Osteocyte (in vitro differentiated cells): ENCODE results near the gene TAPT1. TPM values are rescaled to one million over a fixed set of nuclear protein-coding genes. Genes with fewer than 3 reads are reported as not detected.

Source experiments
- DNase-seq: peaks from one replicate; pipeline ENCODE4 v3.0.0; 2021; ENCODE audit warnings: mixed read lengths; ENCODE audit not compliant: unreplicated experiment; ENCODE audit errors: extremely low spot score
- H3K27ac Mint-ChIP-seq: one replicate; pipeline ENCODE4 v1.8.0; 2021; ENCODE audit warnings: mild to moderate bottlenecking, mixed read lengths; ENCODE audit not compliant: unreplicated experiment
- H3K27me3 Mint-ChIP-seq: one replicate; pipeline ENCODE4 v1.8.0; 2021; ENCODE audit warnings: mixed read lengths; ENCODE audit not compliant: unreplicated experiment
- H3K36me3 Mint-ChIP-seq: one replicate; pipeline ENCODE4 v1.8.0; 2021; ENCODE audit warnings: mixed read lengths; ENCODE audit not compliant: unreplicated experiment
- H3K4me1 Mint-ChIP-seq: one replicate; pipeline ENCODE4 v1.8.0; 2021; ENCODE audit warnings: mixed read lengths; ENCODE audit not compliant: unreplicated experiment
- H3K4me3 Mint-ChIP-seq: one replicate; pipeline ENCODE4 v1.8.0; 2021; ENCODE audit warnings: mild to moderate bottlenecking, moderate library complexity, mixed read lengths; ENCODE audit not compliant: unreplicated experiment
- H3K9me3 Mint-ChIP-seq: one replicate; pipeline ENCODE4 v1.8.0; 2021; ENCODE audit warnings: mixed read lengths; ENCODE audit not compliant: unreplicated experiment
- total RNA-seq: library from RNA; stranded (reverse); gene quantifications from 2 replicates; pipeline ENCODE4 v1.2.1, GENCODE V29; 2021
- TF ChIP-seq, protein P1 (sequence below): fragments of 200-600 bp; sonication (generic); IDR thresholded peaks from 2 replicates; pipeline ENCODE4 v1.5.0; 2021; ENCODE audit warnings: antibody characterized with exemption, mild to moderate bottlenecking, moderate library complexity

Gene TAPT1
- total RNA-seq, 1 donor from 2014 or later: 31.7 TPM

DNA sequence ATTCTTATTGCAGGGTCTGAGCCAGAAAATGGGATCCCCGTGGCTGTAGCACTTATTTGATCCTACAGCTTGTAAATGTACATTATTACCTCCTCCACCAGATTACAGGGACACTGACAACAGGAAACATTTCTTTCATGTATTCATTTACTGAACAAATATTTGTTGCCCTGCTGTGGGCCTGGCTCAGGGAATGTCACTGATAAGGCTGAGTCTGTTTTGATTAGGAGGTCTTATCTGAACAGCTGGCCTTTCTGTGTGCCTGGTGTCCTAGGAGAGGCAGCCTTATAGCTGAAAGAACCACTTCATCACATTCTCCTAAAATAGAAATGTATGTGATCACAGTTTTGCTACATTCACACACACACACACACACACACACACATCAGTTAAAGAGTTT, 96.9 kb downstream of the TAPT1 start:
- Mint-ChIP-seq H3K36me3 (no peaks in the 10 kb centered on the region), H3K27me3 (peaks cover 46% of the 10 kb centered on the region), H3K4me3 (no peak overlapping the region), H3K4me1 (no peaks in the 10 kb centered on the region), H3K9me3 (peaks cover 4% of the 10 kb centered on the region), H3K27ac (no peak overlapping the region)
- DNase-seq: no peak
- TF ChIP-seq, protein P1, sequence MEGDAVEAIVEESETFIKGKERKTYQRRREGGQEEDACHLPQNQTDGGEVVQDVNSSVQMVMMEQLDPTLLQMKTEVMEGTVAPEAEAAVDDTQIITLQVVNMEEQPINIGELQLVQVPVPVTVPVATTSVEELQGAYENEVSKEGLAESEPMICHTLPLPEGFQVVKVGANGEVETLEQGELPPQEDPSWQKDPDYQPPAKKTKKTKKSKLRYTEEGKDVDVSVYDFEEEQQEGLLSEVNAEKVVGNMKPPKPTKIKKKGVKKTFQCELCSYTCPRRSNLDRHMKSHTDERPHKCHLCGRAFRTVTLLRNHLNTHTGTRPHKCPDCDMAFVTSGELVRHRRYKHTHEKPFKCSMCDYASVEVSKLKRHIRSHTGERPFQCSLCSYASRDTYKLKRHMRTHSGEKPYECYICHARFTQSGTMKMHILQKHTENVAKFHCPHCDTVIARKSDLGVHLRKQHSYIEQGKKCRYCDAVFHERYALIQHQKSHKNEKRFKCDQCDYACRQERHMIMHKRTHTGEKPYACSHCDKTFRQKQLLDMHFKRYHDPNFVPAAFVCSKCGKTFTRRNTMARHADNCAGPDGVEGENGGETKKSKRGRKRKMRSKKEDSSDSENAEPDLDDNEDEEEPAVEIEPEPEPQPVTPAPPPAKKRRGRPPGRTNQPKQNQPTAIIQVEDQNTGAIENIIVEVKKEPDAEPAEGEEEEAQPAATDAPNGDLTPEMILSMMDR: no peak

DNA sequence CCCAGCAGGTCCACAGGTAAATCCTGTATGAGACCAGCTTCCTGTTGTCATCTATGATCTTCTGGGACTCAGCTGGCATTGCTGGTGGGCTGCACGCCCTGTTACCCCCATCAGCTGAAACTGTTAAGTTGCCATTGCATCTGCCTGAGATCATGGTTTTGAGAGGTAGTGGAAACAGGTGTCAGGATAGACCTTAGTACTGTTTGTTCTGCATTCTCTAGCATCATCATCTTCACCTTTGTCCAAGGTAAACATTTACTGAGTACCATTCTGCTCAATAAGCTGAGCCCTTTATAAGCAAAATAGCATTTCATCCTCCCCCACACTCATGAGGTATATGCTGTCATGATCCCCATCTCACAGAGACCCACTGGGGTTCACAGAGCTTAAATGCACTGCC, 99.6 kb downstream of the TAPT1 start:
- Mint-ChIP-seq H3K9me3 (no peaks in the 10 kb centered on the region), H3K4me1 (no peaks in the 10 kb centered on the region), H3K4me3 (no peak overlapping the region), H3K27me3 (peaks cover 43% of the 10 kb centered on the region), H3K27ac (no peak overlapping the region), H3K36me3 (no peaks in the 10 kb centered on the region)
- TF ChIP-seq, protein P1: no peak
- DNase-seq: no peak

DNA sequence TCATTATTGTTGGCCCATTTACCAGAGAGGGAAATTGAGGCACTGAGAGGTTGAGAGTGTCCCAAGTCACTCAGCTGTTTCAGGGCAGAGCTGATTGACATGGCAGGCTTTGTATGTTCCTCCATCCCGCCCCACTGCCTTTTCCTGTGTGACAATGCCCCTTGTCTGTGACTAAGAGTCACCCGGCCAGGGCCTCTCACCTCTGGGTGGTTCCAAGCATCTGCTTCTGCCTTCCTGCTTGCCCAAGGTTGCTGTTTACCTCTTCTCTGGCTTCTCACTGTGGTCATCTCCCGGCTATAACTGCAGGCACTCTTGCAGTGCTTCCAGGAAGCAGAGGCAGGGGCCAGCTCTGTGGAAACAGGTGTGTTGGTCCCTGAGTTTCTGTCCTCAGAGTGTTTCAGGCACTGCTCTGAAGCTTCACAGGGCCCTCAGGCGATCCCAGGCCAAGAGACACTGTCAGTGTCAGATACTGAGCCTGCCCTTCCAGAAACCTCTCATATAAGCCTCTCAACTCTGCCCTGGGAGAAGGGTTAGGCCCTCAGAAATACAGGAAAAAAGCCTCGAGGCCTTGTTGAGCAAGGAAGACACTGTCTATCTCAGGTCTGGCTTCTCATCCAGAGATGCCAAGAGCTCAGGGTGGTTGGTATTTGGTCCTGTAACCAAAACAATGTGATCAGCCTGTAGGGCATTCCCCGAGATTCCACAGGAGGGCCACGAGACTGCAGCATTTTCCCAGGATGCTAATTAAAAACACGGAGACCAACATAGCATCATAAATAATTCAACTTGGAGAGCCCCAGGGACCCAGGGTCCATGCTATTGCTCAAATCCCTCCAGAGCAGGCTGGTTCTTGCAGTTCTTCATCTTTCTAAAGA, 100.5 kb downstream of the TAPT1 start:
- TF ChIP-seq, protein P1: no peak

DNA sequence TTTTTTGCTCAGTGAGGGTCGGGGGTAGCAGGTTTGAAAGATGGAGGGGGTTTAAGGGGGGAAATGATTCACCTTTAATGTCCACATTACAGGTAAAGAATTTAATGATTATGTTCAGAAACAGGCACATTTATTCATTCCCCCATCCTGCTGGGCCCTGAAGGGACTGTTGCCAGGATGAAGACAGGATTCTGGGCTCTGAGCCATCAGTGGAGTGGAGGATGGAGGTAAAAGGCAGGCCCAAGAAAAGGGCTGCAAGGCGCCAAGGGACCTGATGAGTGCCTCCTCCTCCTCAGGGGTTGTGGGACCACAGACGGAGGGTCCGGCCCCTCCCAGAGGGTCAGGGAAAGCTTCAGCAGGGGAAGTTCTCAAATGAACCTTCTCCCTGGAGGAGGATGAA, 102.0 kb downstream of the TAPT1 start:
- H3K36me3 Mint-ChIP-seq: no peaks in the 10 kb centered on the region
- DNase-seq: no peak
- H3K27ac Mint-ChIP-seq: no peak overlapping the region
- peaks cover 45% of the 10 kb centered on the region for H3K27me3 Mint-ChIP-seq
- TF ChIP-seq, protein P1: no peak
- H3K9me3 Mint-ChIP-seq: no peaks in the 10 kb centered on the region
- H3K4me1 Mint-ChIP-seq: no peaks in the 10 kb centered on the region
- no peak overlapping the region for H3K4me3 Mint-ChIP-seq

More for the DNA sequence above, 100.5 kb downstream of the TAPT1 start:
- Mint-ChIP-seq H3K36me3 (no peaks in the 10 kb centered on the region), H3K4me3 (no peak overlapping the region), H3K4me1 (no peaks in the 10 kb centered on the region), H3K27ac (no peak overlapping the region), H3K9me3 (no peaks in the 10 kb centered on the region), H3K27me3 (peaks cover 45% of the 10 kb centered on the region)
- no peak for DNase-seq

DNA sequence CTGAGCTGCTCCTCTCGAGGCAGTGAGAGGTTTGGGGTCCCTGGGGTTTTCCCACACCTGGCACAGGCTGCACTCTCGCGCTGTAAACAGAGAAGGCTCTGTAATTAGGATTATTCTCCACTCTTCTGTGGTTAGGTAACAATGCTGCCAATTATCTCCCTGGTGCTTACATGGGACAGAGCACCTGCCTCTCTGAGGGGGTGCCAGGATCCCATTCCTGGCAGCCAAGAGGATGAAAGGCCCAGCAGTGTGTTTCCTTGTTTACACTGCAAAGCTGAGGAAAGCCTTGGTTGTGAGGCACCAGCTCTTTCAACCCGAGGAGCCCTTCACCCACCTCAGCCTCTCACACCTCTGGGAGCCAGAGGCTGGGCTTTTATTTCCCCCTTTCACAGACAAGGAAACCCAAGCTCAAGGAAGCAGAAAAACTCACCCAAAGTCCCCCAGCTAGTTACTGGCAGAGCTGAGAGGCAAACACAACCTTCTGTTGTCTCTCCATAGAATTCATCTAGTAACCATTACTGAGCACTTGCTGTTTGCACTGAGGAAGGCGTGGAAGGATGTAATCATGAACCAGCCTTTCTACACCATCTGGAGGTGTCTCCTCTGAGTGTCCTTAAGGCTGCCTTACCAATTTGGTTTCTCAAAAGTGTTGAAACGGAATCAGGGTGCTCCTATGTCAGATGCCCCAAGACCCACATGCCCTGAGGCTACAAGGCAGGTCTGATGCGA, 102.8 kb downstream of the TAPT1 start:
- Mint-ChIP-seq H3K9me3 (no peaks in the 10 kb centered on the region), H3K4me3 (no peak overlapping the region), H3K27me3 (peaks cover 49% of the 10 kb centered on the region), H3K27ac (no peak overlapping the region), H3K36me3 (no peaks in the 10 kb centered on the region), H3K4me1 (no peaks in the 10 kb centered on the region)
- DNase-seq: no peak
- TF ChIP-seq, protein P1: no peak
